Measurements from ENCODE around the gene RYR2.
"Not testable (repeated sequence)": the region's sequence is repeated elsewhere in the genome, so short reads cannot be mapped to it uniquely, and the experiment has no call there.

The RYR2 gene

DNA sequence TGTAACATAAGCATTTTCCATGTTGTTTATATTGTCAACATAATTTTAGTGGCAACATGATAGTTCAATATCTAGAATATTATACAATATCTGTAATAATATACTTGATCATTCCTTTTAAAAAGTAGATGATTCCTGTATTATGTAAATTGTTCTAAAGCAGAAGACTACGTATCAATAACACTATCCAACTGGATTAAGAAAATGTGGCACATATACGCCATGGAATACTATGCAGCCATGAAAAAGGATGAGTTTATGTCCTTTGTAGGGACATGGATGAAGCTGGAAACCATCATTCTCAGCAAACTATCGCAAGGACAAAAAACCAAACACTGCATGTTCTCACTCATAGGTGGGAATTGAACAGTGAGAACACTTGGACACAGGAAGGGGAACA is 329.5 kb downstream of the RYR2 start:
- not testable (repeated sequence) for DNase-seq

GRCh38 chr1:237383791-237384190 is 341.8 kb downstream of the RYR2 start:
- no peak for DNase-seq

GRCh38 chr1:237384213-237384612 is 342.2 kb downstream of the RYR2 start:
- no peak for DNase-seq

DNA sequence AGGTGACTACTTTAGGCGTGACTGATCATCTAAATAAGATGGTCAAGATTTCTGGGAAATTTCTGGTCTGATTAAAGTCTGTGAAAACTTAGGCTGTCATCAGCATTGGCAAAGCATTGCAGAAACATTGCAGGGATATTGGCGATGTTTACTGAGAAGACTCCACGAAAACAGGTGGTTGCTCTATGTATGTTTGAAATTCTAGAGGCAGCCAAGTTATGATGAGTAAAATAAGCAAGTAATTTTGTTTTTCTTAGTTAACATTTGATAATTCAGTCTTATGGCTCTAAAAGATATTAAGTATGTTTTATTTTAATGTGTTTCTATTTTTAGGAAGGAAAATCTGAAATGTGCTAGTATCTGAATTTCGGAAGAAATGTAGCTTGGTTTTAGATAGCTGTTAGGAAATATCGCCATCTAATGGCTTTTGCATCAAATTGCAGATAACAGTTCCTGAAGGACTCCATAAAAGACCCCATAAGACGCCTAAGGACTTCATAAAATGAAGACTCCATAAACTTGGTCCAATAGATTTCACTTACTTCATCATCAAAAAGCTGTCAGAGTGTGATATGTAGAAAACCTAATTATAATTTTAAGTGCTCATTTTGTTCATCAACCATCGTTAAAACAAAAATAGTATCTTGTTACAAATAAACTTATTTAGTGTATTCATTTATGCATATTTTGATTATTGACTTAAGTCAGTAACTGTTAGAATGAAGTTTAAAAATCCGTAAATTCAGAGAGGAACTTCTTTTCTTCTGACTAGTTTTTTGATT is 344.6 kb downstream of the RYR2 start:
- DNase-seq = no peak

GRCh38 chr1:237387144-237387505 is 345.1 kb downstream of the RYR2 start:
- DNase-seq = no peak

- DNase-seq = no peak
Observed at GRCh38 chr1:237390823-237391222, 348.8 kb downstream of the RYR2 start.

- no peak for DNase-seq
Observed at GRCh38 chr1:237393632-237394031, 351.6 kb downstream of the RYR2 start.

GRCh38 chr1:237394281-237394680 is 352.3 kb downstream of the RYR2 start:
- DNase-seq = no peak

DNA sequence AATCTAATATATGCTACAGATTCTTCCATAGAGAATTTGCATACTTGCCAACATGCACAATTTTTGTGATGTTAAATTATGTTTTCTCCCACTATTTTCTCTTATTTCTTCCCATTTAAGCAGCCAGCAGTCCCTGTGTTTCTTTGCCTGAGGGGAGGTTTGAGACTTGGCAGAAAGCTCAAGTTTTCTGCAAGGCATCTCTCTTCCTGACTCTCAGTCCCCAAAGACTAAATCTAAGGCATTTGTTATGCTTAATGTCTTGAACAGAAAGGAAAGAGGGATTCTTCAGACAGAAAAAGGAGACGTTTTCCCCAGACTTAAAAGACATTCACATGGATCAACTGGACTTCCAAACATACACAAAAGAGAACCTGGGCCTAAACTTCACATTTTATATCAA is 354.4 kb downstream of the RYR2 start:
- no peak for DNase-seq

GRCh38 chr1:237398751-237399150 is 356.8 kb downstream of the RYR2 start:
- DNase-seq = no peak

GRCh38 chr1:237405912-237406311 is 363.9 kb downstream of the RYR2 start:
- DNase-seq = no peak

DNA sequence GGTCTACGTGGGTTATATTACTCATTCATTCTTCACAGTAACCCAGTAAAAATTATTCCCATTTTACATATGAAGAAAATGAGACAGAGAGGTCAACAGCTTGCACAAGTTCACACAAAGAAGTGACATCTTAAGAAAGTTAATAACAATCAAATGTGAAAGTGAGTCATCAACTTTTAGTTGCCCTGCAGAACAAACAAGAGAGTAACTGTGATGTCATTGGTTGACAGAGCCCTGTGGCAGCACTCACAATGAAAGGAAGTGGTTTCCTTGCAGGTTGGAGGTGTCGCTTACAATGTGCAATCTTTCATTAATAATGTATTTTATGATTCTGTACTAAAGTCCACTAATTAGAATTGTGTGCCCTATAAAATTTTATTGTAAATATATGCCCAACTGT is 369.6 kb downstream of the RYR2 start:
- no peak for DNase-seq

- no peak for DNase-seq
Observed at GRCh38 chr1:237416924-237417655, 375.1 kb downstream of the RYR2 start.

- no peak for DNase-seq
Observed at GRCh38 chr1:237428809-237429208, 386.8 kb downstream of the RYR2 start.

GRCh38 chr1:237429252-237429651 is 387.3 kb downstream of the RYR2 start:
- DNase-seq = no peak

DNA sequence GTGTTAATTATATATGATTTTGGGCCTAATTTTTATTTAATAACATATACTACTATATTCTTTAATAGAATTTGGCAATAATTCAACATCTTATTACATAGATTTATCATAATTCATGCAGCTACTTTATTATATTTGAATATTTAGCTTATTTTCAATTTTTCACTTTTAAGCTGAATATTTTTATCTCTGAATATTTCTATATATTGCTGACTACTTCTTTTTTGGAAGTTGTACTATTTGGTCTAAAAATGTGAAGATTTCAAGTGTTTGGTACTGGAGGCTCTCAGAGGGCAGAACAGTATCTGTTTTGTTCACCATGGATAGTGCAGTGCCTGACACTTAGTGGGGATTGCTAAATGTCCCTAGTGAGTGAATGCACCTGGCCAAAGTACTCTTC is 389.5 kb downstream of the RYR2 start:
- no peak for DNase-seq

DNA sequence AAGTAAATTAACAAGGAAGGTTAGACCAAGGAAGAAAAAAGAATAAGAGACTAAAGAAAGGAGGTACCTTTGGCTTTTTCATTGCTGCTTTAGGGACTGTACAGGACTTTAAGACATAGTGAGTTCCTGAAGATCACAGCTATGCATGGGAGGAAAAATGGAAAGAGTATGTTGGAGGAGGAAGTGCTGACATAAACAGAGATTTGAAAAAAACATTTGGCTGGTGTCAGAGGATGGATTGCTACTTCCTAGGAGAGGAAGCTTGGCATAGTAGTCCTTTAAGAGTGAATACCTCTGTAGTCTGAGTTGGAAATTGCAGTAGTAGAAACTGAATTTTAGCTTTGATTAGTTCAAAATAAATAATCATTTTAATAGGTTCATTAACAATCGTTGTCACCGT is 398.4 kb downstream of the RYR2 start:
- no peak for DNase-seq

DNA sequence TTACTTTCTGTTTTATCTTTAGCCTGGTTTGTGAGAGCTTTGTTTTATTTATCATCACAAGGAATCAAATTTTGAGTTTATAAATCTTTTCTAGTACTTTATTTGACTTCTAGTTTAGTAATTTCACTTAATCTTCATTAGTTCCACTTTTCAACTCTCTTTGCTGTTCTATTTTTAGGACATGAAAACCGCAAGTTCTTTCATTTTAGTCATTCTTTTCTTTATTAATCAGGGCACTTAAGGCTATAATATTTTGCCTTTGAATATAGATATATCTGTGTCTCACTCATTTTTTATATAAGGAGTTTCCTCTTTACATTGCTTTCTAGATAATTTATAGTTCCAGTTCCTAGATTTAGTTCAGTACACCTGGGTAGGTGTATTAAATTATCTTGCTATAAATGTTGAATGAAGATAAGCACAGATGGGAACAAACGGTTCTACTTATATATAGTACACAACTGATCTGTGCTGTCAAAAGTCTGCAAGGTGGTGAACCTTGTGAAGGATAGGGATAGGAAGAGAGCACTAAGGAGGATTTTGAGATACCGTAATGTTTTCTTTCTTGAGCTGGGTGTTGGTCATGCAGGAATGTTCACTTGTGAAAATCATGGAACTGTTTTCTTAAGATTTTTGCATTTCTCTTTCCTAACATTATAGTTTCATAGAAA is 402.3 kb downstream of the RYR2 start:
- no peak for DNase-seq

DNA sequence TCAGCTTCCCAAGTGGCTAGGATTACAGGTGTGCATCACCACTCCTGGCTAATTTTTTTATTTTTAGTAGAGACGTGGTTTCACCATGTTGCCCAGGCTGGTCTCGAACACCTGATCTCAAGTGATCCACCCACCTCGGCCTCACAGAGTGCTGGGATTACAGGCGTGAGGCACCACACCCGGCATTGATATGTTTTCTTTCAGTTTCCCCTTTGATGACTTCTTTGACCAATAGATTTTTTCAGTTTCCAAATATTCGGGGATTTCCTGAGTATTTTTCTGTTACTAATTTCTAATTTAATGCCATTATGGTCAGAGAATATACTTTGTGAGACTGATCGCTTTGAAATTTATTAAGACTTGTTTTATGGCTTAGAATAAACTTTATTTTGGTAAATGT is 406.1 kb downstream of the RYR2 start:
- DNase-seq = no peak

- DNase-seq = no peak
Observed at GRCh38 chr1:237457573-237457972, 415.6 kb downstream of the RYR2 start.

DNA sequence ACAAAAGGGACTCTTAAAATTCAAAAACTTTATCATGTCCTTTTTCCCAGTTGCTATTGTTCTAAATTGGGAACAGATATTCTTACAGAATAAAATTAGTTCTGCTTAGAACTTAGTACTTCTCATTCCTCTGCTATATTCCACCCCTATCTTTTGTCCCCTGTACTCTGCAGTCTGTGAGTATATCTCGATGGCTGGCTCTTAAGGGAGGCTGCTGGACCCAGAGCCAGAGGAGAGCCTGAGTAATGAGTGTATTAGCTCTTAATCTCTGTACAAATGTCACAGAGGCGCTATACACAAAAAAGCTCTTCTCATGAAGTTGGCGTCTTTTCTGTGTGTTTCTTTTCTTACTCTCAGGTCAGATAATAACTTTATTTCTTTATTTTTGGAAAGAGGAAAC is 425.3 kb downstream of the RYR2 start:
- no peak for DNase-seq

DNA sequence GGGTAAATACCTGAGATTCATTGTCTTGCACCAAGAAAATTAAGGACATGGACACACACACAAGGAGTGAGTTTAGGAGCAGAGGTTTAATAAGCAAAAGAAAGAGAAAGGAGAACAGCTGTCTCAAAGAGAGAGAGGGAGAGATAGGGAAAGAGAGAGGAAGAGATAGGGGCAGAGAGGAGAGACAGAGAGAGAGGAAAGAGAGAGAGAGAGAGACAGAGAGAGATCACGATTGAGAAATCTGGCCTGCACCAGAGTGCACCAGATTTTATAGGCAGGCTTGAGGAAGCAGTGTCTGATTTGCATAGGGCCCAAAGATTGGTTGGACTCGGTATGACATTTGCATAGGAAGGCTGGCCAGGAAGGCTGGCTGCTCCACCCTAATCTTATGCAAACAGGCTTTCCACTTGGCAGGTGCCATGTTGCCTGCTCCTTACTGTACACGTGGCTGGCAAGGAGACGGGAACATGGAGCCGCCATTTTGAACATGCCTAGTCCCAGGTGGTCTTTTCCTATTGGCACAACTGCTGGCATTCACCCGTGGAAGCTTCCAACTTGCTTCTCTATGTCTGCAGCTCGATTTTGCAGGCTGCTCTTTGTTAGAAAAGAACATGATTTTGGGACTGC is 428.8 kb downstream of the RYR2 start:
- no peak for DNase-seq

DNA sequence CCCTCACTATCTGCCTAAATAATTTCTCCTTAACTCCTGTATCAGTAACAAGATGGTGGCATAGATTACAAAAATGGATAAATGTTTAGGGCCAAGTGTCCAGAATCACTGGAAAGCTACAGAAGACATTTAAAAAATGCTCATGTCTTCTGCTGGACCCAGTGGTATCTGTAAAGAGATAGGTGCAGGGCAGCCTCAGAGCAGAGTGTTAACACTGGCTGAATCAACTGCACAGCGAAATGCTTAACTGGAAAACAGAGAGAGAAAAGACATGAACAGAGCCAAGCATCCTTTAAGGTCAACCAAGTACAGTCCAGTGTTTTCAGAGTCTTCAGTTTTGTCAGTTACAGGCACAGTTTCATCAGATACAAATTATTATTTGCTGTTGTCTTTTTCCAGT is 429.4 kb downstream of the RYR2 start:
- DNase-seq = no peak

DNA sequence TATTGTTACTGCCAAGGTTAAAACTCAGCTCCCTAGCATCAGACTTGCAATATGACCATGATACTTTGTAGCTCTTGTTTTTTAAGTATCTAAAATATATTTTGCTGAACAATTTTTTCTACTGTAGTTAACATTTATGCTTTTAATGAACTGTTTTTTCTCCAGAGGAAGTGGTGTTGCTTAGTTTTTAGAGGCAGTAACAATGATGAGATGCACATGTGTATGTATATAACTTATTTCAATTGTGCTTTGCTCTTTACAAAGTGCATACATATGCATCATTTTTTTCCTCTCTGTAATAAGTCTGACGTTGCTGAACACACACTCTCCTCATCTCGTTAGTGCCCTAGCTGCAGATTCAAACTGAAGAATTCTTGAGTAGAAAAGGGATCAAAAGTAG is 430.0 kb downstream of the RYR2 start:
- no peak for DNase-seq

Measured in T1000 (cell line).